ENCODE results near the gene FSIP1. TPM values are rescaled to one million over a fixed set of nuclear protein-coding genes. Genes with fewer than 3 reads are reported as not detected.

Gene FSIP1
- total RNA-seq, 1 experiment from 2014 or later: 3.2 TPM

- Mint-ChIP-seq H3K9me3 (ENCODE audit: unreplicated experiment) (no peaks in the 10 kb centered on the region), H3K36me3 (ENCODE audit: insufficient read depth, unreplicated experiment) (peaks cover 10% of the 10 kb centered on the region), H3K27ac (ENCODE audit: low read depth, unreplicated experiment) (peak overlapping the region; percentile 99), H3K4me3 (ENCODE audit: unreplicated experiment) (no peak overlapping the region), H3K4me1 (ENCODE audit: insufficient read depth, unreplicated experiment) (peaks cover 38% of the 10 kb centered on the region), H3K27me3 (ENCODE audit: insufficient read depth, unreplicated experiment) (no peaks in the 10 kb centered on the region)
- TF ChIP-seq, protein P1, sequence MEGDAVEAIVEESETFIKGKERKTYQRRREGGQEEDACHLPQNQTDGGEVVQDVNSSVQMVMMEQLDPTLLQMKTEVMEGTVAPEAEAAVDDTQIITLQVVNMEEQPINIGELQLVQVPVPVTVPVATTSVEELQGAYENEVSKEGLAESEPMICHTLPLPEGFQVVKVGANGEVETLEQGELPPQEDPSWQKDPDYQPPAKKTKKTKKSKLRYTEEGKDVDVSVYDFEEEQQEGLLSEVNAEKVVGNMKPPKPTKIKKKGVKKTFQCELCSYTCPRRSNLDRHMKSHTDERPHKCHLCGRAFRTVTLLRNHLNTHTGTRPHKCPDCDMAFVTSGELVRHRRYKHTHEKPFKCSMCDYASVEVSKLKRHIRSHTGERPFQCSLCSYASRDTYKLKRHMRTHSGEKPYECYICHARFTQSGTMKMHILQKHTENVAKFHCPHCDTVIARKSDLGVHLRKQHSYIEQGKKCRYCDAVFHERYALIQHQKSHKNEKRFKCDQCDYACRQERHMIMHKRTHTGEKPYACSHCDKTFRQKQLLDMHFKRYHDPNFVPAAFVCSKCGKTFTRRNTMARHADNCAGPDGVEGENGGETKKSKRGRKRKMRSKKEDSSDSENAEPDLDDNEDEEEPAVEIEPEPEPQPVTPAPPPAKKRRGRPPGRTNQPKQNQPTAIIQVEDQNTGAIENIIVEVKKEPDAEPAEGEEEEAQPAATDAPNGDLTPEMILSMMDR (IDR thresholded peaks at IDR 0.05; ENCODE audit: unreplicated experiment): no peak
- intact Hi-C loops (cut with micrococcal nuclease): no loop called here
- ChIA-PET POLR2A (interaction anchor here (1.3 to 2.7 kb wide), 3 partner anchors 15 to 45 kb away, joined by 3 to 12 read pairs (median 4); partner anchors contain the start of gene THBS1), CTCF (interaction anchor here (0.6 to 7.2 kb wide), 5 partner anchors 10 to 131 kb away, joined by 3 to 48 read pairs (median 7); partner anchors contain the start of gene THBS1)
- no TSS peak for BruUV-seq (replicated peaks)
- DNase-seq (ENCODE audit: unreplicated experiment): peak; percentile 27
Measured at GRCh38 chr15:39625856-39626255, 156.8 kb downstream of the FSIP1 start.

DNA sequence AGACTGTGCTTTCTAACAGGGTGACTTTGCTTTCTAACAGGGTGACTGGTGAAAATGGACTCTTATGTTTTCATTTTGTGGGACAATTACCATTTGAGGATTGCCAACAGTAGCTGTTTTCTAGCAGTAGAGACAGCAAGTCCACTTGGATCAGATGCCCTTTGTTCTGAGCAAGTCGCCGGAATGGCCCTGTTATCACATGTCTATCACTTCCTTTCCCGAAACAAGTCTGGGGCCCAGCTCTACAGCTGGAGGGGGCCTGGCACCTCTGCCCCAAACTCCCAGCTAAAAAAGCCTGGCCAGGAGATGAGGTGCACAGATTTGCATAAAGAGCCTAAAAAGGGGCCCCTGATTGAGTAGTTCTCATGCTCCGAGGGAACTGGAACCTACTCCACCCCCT lies 157.2 kb downstream of the FSIP1 start:
- Mint-ChIP-seq H3K27me3 (ENCODE audit: insufficient read depth, unreplicated experiment) (no peaks in the 10 kb centered on the region), H3K27ac (ENCODE audit: low read depth, unreplicated experiment) (peak overlapping the region; percentile 99), H3K4me1 (ENCODE audit: insufficient read depth, unreplicated experiment) (peaks cover 37% of the 10 kb centered on the region), H3K9me3 (ENCODE audit: unreplicated experiment) (no peaks in the 10 kb centered on the region), H3K36me3 (ENCODE audit: insufficient read depth, unreplicated experiment) (peaks cover 10% of the 10 kb centered on the region), H3K4me3 (ENCODE audit: unreplicated experiment) (no peak overlapping the region)
- no peak for DNase-seq (ENCODE audit: unreplicated experiment)
- ChIA-PET CTCF (interaction anchor here (0.8 to 7.2 kb wide), 7 partner anchors 9 to 227 kb away, joined by 3 to 48 read pairs (median 7); partner anchors contain the start of gene THBS1), POLR2A (interaction anchor here (1.3 to 2.7 kb wide), 5 partner anchors 10 to 44 kb away, joined by 3 to 12 read pairs (median 4); partner anchors contain the start of gene THBS1)
- TF ChIP-seq, protein P1 (IDR thresholded peaks at IDR 0.05; ENCODE audit: unreplicated experiment): no peak
- intact Hi-C loops (cut with micrococcal nuclease): no loop called here
- BruUV-seq (replicated peaks): no TSS peak

- Mint-ChIP-seq H3K36me3 (ENCODE audit: insufficient read depth, unreplicated experiment) (peaks cover 10% of the 10 kb centered on the region), H3K9me3 (ENCODE audit: unreplicated experiment) (no peaks in the 10 kb centered on the region), H3K4me1 (ENCODE audit: insufficient read depth, unreplicated experiment) (peaks cover 32% of the 10 kb centered on the region), H3K4me3 (ENCODE audit: unreplicated experiment) (peak overlapping the region; percentile 11), H3K27ac (ENCODE audit: low read depth, unreplicated experiment) (peak overlapping the region; percentile 99), H3K27me3 (ENCODE audit: insufficient read depth, unreplicated experiment) (no peaks in the 10 kb centered on the region)
- ChIA-PET CTCF (interaction anchor here (0.8 to 7.2 kb wide), 8 partner anchors 9 to 479 kb away, joined by 3 to 48 read pairs (median 6); partner anchors contain the start of gene THBS1), POLR2A (interaction anchor here (0.7 to 2.7 kb wide), 10 partner anchors 9 to 44 kb away, joined by 3 to 12 read pairs (median 3); partner anchors contain the start of gene THBS1)
- TF ChIP-seq, protein P1 (IDR thresholded peaks at IDR 0.05; ENCODE audit: unreplicated experiment): no peak
- no TSS peak for BruUV-seq (replicated peaks)
- intact Hi-C loops (cut with micrococcal nuclease): no loop called here
- DNase-seq (ENCODE audit: unreplicated experiment): peak; percentile 87
Measured at GRCh38 chr15:39624806-39625205, 157.8 kb downstream of the FSIP1 start.

DNA sequence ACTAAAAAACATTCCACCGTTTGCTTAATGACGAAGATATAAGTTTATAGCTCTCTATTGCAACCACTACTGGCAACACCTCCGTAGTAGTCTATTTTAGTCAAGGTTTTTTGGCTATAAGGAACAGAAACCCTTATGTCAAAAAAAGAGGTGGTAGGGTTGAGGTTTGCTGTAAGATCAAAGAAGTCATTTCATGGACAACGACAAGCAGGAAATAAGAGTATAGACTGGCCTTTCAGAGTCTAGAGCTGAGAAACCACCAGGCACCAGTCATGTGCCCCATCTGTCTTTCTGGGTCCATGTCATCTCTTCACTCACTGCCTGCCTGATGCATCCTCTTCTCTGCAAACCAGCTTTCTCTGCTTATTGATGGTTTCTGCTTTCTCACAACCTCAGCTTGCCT lies 159.1 kb downstream of the FSIP1 start:
- intact Hi-C loops (cut with micrococcal nuclease): no loop called here
- ChIA-PET POLR2A (interaction anchor here (0.6 kb wide), 1 partner anchor 445 kb away, joined by 3 read pairs; no protein-coding TSS in a partner anchor), CTCF (interaction anchor here (0.7 to 7.2 kb wide), 7 partner anchors 8 to 134 kb away, joined by 3 to 48 read pairs (median 7); partner anchors contain the start of gene THBS1)
- no TSS peak for BruUV-seq (replicated peaks)
- no peaks in the 10 kb centered on the region for H3K27me3 Mint-ChIP-seq (ENCODE audit: insufficient read depth, unreplicated experiment)
- H3K4me1 Mint-ChIP-seq (ENCODE audit: insufficient read depth, unreplicated experiment): peaks cover 21% of the 10 kb centered on the region
- DNase-seq (ENCODE audit: unreplicated experiment): no peak
- TF ChIP-seq, protein P1 (IDR thresholded peaks at IDR 0.05; ENCODE audit: unreplicated experiment): no peak
- H3K9me3 Mint-ChIP-seq (ENCODE audit: unreplicated experiment): no peaks in the 10 kb centered on the region
- no peak overlapping the region for H3K27ac Mint-ChIP-seq (ENCODE audit: low read depth, unreplicated experiment)
- peaks cover 10% of the 10 kb centered on the region for H3K36me3 Mint-ChIP-seq (ENCODE audit: insufficient read depth, unreplicated experiment)
- no peak overlapping the region for H3K4me3 Mint-ChIP-seq (ENCODE audit: unreplicated experiment)
